ENCODE data around the gene MUC4.

Gene MUC4

GRCh38 chr3:195811756-195812155 is at the start of gene MUC4:
MUC4 (minus strand) TSS chr3:195811929; CDS start chr3:195811817, 112 bp downstream.
- no peak for DNase-seq

GRCh38 chr3:195860456-195860855 is 48.7 kb upstream of the MUC4 start:
- no peak for DNase-seq

- DNase-seq, result no peak
These were observed 48.2 kb upstream of the MUC4 start for GRCh38 chr3:195859846-195860411.

GRCh38 chr3:195859061-195859845 is 47.5 kb upstream of the MUC4 start:
- peak in 44 of 56 donors; percentile 5 to 89 (median 45) for DNase-seq

GRCh38 chr3:195856410-195857084 is 44.8 kb upstream of the MUC4 start:
- no peak for DNase-seq

GRCh38 chr3:195855471-195856409 is 44.0 kb upstream of the MUC4 start:
- no peak for DNase-seq

GRCh38 chr3:195854628-195855294 is 43.0 kb upstream of the MUC4 start:
- DNase-seq, result no peak

GRCh38 chr3:195853996-195854395 is 42.3 kb upstream of the MUC4 start:
- DNase-seq, result no peak

- DNase-seq, result no peak
These were observed 41.3 kb upstream of the MUC4 start for GRCh38 chr3:195853036-195853435.

- DNase-seq, result peak in 51 of 56 donors; percentile 17 to 95 (median 70)
These were observed 39.3 kb upstream of the MUC4 start for GRCh38 chr3:195850857-195851543.

- peak in 4 of 56 donors; percentile 11 to 21 (median 14) for DNase-seq
These were observed 37.8 kb upstream of the MUC4 start for GRCh38 chr3:195849322-195850074.

- DNase-seq, result no peak
These were observed 35.6 kb upstream of the MUC4 start for GRCh38 chr3:195847055-195847950.

GRCh38 chr3:195845483-195845882 is 33.8 kb upstream of the MUC4 start:
- DNase-seq, result no peak

GRCh38 chr3:195844671-195845218 is 33.0 kb upstream of the MUC4 start:
- no peak for DNase-seq

- peak in 1 of 56 donors; percentile 6 for DNase-seq
These were observed 27.7 kb upstream of the MUC4 start for GRCh38 chr3:195839260-195840010.

- DNase-seq, result no peak
These were observed 27.0 kb upstream of the MUC4 start for GRCh38 chr3:195838714-195839113.
